ENCODE measurements around the gene CCDC63.

The CCDC63 gene

GRCh38 chr12:110811972-110812371, 34.8 kb upstream of the CCDC63 start:
- no peak for TF ChIP-seq CTCF (IDR thresholded peaks at IDR 0.05; ENCODE audit: low read length, missing control alignments)
- no peak for DNase-seq (ENCODE audit: low read depth)
- H3K4me3 ChIP-seq (replicated peaks; ENCODE audit: low read depth, low read length): no peak overlapping the region

- no peak for TF ChIP-seq CTCF (IDR thresholded peaks at IDR 0.05; ENCODE audit: low read length, missing control alignments)
- DNase-seq (ENCODE audit: low read depth): no peak
- no peak overlapping the region for H3K4me3 ChIP-seq (replicated peaks; ENCODE audit: low read depth, low read length)
These were observed 33.5 kb upstream of the CCDC63 start for GRCh38 chr12:110813285-110813684.

- no peak overlapping the region for H3K4me3 ChIP-seq (replicated peaks; ENCODE audit: low read depth, low read length)
- no peak for TF ChIP-seq CTCF (IDR thresholded peaks at IDR 0.05; ENCODE audit: low read length, missing control alignments)
- DNase-seq (ENCODE audit: low read depth): no peak
These were observed 33.0 kb upstream of the CCDC63 start for GRCh38 chr12:110813756-110814155.

- H3K4me3 ChIP-seq (replicated peaks; ENCODE audit: low read depth, low read length): no peak overlapping the region
- no peak for DNase-seq (ENCODE audit: low read depth)
- TF ChIP-seq CTCF (IDR thresholded peaks at IDR 0.05; ENCODE audit: low read length, missing control alignments): no peak
These were observed 30.5 kb upstream of the CCDC63 start for GRCh38 chr12:110816248-110816647.

GRCh38 chr12:110816779-110817178, 30.0 kb upstream of the CCDC63 start:
- no peak for TF ChIP-seq CTCF (IDR thresholded peaks at IDR 0.05; ENCODE audit: low read length, missing control alignments)
- H3K4me3 ChIP-seq (replicated peaks; ENCODE audit: low read depth, low read length): no peak overlapping the region
- DNase-seq (ENCODE audit: low read depth): no peak

GRCh38 chr12:110818511-110818910, 28.3 kb upstream of the CCDC63 start:
- no peak for TF ChIP-seq CTCF (IDR thresholded peaks at IDR 0.05; ENCODE audit: low read length, missing control alignments)
- DNase-seq (ENCODE audit: low read depth): no peak
- no peak overlapping the region for H3K4me3 ChIP-seq (replicated peaks; ENCODE audit: low read depth, low read length)

GRCh38 chr12:110819150-110819549, 27.6 kb upstream of the CCDC63 start:
- no peak for TF ChIP-seq CTCF (IDR thresholded peaks at IDR 0.05; ENCODE audit: low read length, missing control alignments)
- no peak for DNase-seq (ENCODE audit: low read depth)
- no peak overlapping the region for H3K4me3 ChIP-seq (replicated peaks; ENCODE audit: low read depth, low read length)
